ENCODE data around the gene DNLZ.

DNA sequence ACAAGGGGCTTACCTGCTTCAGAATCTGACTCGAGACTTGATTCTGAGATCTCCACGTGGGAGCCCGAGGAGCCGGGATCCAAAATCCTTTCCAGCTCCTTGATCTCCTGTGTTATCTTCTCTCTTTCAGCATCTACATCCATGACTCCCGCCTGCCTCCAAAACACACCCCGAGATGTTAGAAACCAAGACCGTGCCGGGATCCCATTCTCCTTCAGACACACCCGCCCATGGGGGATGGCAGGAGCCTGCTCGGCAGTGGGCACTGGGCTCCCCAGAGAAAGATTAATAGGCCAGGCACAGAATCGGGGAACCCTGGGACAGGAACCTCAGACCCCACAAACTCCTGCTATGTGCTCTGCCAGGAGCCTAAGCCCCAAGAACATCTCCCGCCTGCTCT is 34.7 kb upstream of the DNLZ start:
- TF ChIP-seq TAF1 (IDR thresholded peaks at IDR 0.05; ENCODE audit: borderline replicate concordance, insufficient read depth, low read length) (no peak), POLR2AphosphoS5 (IDR thresholded peaks at IDR 0.05; ENCODE audit: low read depth, low read length) (no peak), SIN3A (IDR thresholded peaks at IDR 0.05; ENCODE audit: borderline replicate concordance, insufficient read depth, low read length) (no peak), FOXP2 (optimal IDR thresholded peaks at IDR 0.05; ENCODE audit: borderline replicate concordance, extremely low read depth, extremely low read length, insufficient read depth) (no peak)
- TF ChIP-seq, protein P1, sequence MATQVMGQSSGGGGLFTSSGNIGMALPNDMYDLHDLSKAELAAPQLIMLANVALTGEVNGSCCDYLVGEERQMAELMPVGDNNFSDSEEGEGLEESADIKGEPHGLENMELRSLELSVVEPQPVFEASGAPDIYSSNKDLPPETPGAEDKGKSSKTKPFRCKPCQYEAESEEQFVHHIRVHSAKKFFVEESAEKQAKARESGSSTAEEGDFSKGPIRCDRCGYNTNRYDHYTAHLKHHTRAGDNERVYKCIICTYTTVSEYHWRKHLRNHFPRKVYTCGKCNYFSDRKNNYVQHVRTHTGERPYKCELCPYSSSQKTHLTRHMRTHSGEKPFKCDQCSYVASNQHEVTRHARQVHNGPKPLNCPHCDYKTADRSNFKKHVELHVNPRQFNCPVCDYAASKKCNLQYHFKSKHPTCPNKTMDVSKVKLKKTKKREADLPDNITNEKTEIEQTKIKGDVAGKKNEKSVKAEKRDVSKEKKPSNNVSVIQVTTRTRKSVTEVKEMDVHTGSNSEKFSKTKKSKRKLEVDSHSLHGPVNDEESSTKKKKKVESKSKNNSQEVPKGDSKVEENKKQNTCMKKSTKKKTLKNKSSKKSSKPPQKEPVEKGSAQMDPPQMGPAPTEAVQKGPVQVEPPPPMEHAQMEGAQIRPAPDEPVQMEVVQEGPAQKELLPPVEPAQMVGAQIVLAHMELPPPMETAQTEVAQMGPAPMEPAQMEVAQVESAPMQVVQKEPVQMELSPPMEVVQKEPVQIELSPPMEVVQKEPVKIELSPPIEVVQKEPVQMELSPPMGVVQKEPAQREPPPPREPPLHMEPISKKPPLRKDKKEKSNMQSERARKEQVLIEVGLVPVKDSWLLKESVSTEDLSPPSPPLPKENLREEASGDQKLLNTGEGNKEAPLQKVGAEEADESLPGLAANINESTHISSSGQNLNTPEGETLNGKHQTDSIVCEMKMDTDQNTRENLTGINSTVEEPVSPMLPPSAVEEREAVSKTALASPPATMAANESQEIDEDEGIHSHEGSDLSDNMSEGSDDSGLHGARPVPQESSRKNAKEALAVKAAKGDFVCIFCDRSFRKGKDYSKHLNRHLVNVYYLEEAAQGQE (IDR thresholded peaks at IDR 0.05; ENCODE audit: insufficient read depth in 1 of 2, low read depth in 2 of 2, low read length in 2 of 2) = no peak

Data from PFSK-1 (cell line).